Measurements from ENCODE around the gene DYNC1H1.

Gene DYNC1H1

DNA sequence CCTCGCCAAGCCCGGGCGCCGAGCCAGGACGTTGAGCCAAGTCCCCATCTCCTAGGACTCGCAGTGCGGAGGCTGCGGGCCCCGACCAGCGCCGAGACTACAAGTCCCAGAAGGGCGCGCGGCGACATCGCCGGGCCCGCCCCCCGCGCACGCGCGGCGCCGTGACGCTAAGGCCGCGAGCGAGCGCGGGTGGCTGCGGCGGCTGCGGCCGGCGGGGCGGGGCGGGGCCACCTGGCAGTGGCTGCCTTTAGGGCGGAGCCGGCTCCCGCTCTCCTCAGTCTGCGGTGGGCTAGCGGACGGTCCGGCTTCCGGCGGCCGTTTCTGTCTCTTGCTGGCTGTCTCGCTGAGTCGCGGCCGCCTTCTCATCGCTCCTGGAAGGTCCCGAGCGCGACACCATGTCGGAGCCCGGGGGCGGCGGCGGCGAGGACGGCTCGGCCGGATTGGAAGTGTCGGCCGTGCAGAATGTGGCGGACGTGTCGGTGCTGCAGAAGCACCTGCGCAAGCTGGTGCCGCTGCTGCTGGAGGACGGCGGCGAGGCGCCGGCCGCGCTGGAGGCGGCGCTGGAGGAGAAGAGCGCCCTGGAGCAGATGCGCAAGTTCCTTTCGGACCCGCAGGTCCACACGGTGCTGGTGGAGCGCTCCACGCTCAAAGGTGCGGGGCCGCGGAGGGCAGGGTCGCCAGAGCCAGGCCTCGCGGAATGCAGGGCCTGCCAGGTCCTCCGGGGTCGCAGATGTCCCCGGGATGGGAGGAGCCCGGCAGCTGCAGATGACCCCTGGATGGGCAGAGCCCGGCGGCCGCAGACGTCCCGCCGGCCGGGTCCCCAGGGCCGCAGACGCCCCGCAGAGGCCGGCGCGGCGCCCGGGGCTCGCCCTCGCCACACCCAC, at the start of gene DYNC1H1:
DYNC1H1 (plus strand) TSS at position 277 of the 884 bp plus-strand sequence; CDS start at position 396, 119 bp downstream.
- Mint-ChIP-seq H3K4me1 (peaks cover 20 to 46% of the 10 kb centered on the region in 2 donors), H3K27ac (peak within 1 kb of the TSS; percentile 96), H3K27me3 (no peaks in the 10 kb centered on the region), H3K4me3 (peak within 1 kb of the TSS; percentile 94 to 98), H3K36me3 (peaks cover 12 to 14% of the 10 kb centered on the region in 2 donors), H3K9me3 (no peaks in the 10 kb centered on the region)
- ATAC-seq (replicated peaks) (peak; percentile 85 to 90), DNase-seq (peak; percentile 84)

- ATAC-seq (replicated peaks) = no peak
- Mint-ChIP-seq H3K36me3 (peaks cover 33 to 50% of the 10 kb centered on the region in 2 donors), H3K4me1 (peaks cover 0 to 7% of the 10 kb centered on the region in 2 donors), H3K4me3 (peak overlapping the region in 1 of 2 donors; percentile 43), H3K27me3 (no peaks in the 10 kb centered on the region), H3K27ac (peak overlapping the region; percentile 86), H3K9me3 (no peaks in the 10 kb centered on the region)
- no peak for DNase-seq
Observed at GRCh38 chr14:101915871-101916815, 48.2 kb upstream of the DYNC1H1 start.

- no peaks in the 10 kb centered on the region for H3K9me3 Mint-ChIP-seq
- no peak for DNase-seq
- no peaks in the 10 kb centered on the region for H3K27me3 Mint-ChIP-seq
- peak overlapping the region; percentile 31 for H3K27ac Mint-ChIP-seq
- ATAC-seq (replicated peaks) = peak in 1 of 2 donors; percentile 14
- peaks cover 35 to 56% of the 10 kb centered on the region in 2 donors for H3K36me3 Mint-ChIP-seq
- H3K4me1 Mint-ChIP-seq = peaks cover 0 to 7% of the 10 kb centered on the region in 2 donors
- no peak overlapping the region for H3K4me3 Mint-ChIP-seq
Observed at GRCh38 chr14:101916816-101917412, 47.5 kb upstream of the DYNC1H1 start.

DNA sequence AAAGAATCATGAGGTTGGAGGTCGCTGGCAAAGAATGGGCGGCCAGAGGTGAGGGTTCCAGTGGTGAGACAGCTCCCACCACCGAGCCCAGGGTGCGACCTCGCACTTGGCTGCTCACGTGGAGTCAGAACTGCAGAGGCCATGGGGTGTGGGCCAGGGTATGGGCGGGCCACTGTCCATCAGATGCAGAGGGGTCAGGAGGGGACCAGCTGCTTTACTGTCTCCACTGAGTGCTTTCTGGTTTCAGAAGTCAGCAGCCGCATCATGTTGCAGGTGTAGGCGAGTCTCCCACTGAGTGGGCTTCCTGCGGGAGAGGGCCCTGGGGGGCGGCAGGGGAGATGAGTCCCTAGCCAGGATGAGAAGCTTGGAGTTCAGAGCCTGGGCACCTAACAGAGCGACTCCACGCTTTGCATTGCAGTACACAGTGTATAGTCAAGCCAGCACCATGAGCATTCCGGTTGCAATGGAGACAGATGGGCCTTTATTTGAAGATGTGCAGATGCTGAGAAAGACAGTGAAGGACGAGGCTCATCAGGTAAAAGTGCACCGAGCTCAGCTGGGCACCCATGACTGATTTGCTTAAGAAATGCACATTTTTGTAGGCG, 46.9 kb upstream of the DYNC1H1 start:
- Mint-ChIP-seq H3K4me1 (peaks cover 0 to 7% of the 10 kb centered on the region in 2 donors), H3K9me3 (no peaks in the 10 kb centered on the region), H3K27ac (no peak overlapping the region), H3K27me3 (no peaks in the 10 kb centered on the region), H3K36me3 (peaks cover 34 to 53% of the 10 kb centered on the region in 2 donors), H3K4me3 (no peak overlapping the region)
- no peak for DNase-seq
- no peak for ATAC-seq (replicated peaks)

DNA sequence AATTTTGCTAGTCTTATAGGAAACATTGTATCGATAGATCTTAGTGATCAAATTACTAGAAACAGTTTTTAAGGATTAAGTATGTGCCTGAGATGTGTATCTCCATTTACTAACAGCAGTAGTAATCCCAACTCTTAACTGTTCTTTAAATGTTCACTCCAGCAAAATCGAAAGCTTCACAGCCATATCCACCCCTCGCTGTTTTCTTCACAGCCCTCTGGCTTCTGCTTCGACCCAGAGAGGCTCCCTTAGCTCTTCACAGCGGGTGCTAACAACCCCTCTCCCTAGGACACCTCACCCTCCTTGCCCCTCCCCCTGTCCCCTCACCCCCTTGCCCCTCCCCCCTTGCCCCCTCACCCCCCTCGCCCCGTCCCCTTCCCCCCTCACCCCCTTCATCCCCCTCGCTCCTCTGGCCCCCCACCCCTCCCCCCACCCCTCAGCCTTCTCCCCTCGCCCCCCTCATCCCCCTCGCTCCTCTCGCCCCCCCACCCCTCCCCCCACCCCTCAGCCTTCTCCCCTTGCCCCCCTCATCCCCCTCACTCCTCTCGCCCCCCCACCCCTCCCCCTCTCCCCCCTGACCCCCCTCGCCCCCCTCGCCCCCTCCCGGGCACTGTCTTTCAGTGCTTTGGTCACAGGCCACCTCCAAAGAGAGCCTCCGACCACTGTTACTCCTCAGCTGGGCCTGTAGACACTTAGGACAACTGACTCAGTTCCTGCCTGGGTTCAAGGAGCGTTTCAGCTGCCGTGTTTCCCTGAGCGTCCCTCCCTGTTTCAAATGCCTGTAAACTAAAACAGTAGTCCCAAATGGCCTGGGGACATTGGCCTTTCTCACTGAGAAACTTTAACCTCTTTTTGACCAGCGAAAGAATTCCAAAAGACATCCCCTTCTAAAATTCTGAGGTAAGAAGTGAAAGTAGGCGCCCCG, 46.0 kb upstream of the DYNC1H1 start:
- no peak overlapping the region for H3K4me3 Mint-ChIP-seq
- ATAC-seq (replicated peaks) (no peak), DNase-seq (no peak)
- no peaks in the 10 kb centered on the region for H3K9me3 Mint-ChIP-seq
- peaks cover 33 to 55% of the 10 kb centered on the region in 2 donors for H3K36me3 Mint-ChIP-seq
- H3K27me3 Mint-ChIP-seq = no peaks in the 10 kb centered on the region
- H3K27ac Mint-ChIP-seq = peak overlapping the region; percentile 71
- H3K4me1 Mint-ChIP-seq = peaks cover 0 to 7% of the 10 kb centered on the region in 2 donors

DNA sequence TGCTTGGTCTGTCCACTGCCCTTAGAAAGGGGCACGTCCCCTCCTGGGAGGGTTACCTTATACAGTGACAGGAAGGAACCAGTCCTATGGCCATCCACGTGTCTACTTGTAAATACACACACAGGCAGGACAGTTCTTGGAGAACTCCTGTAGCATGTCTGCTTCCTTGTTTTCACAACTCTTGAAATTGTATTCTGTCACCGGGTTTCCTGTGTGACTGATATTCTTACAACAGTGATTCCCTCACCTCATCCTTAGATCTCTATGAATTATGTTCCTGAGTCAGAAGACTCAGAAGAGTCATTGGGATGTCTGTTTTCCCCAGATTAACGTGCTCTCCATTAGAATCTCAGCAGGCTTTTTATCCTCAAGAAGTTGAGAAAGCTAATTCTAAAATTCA, 44.1 kb upstream of the DYNC1H1 start:
- no peak for DNase-seq
- no peak overlapping the region for H3K27ac Mint-ChIP-seq
- peaks cover 26 to 53% of the 10 kb centered on the region in 2 donors for H3K36me3 Mint-ChIP-seq
- H3K4me1 Mint-ChIP-seq = peaks cover 0 to 7% of the 10 kb centered on the region in 2 donors
- no peaks in the 10 kb centered on the region for H3K27me3 Mint-ChIP-seq
- no peak overlapping the region for H3K4me3 Mint-ChIP-seq
- no peaks in the 10 kb centered on the region for H3K9me3 Mint-ChIP-seq
- ATAC-seq (replicated peaks) = no peak

DNA sequence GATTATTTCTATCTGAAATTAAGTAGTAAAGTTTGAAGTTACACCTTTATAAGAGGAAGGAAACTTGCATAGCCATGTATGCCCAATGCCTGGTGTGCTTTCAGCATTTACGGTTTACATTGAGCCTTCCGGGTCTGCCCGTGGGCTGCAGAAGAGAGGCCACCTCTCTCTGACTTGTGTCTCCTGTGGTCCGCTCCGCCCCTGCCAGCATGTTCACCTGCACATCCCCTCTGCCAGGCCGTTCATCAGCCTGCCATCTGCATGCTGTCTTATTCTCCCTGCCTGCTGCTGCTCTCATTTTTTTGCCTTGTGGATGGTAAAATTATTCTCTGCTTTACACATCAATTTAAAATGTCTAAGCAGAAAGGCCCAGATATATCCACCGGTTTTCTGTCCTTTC, 41.5 kb upstream of the DYNC1H1 start:
- ATAC-seq (replicated peaks) (no peak), DNase-seq (no peak)
- no peak overlapping the region for H3K4me3 Mint-ChIP-seq
- H3K36me3 Mint-ChIP-seq = peaks cover 9 to 40% of the 10 kb centered on the region in 2 donors
- H3K4me1 Mint-ChIP-seq = no peaks in the 10 kb centered on the region
- H3K27me3 Mint-ChIP-seq = no peaks in the 10 kb centered on the region
- H3K27ac Mint-ChIP-seq = no peak overlapping the region
- H3K9me3 Mint-ChIP-seq = no peaks in the 10 kb centered on the region

- Mint-ChIP-seq H3K27me3 (no peaks in the 10 kb centered on the region), H3K4me3 (no peak overlapping the region), H3K9me3 (no peaks in the 10 kb centered on the region), H3K36me3 (peaks cover 11 to 38% of the 10 kb centered on the region in 2 donors), H3K4me1 (no peaks in the 10 kb centered on the region), H3K27ac (no peak overlapping the region)
- ATAC-seq (replicated peaks) = no peak
- no peak for DNase-seq
Observed at GRCh38 chr14:101925152-101925551, 39.2 kb upstream of the DYNC1H1 start.

GRCh38 chr14:101926085-101926484, 38.3 kb upstream of the DYNC1H1 start:
- Mint-ChIP-seq H3K36me3 (peaks cover 8 to 32% of the 10 kb centered on the region in 2 donors), H3K4me3 (no peak overlapping the region), H3K4me1 (no peaks in the 10 kb centered on the region), H3K9me3 (no peaks in the 10 kb centered on the region), H3K27ac (no peak overlapping the region), H3K27me3 (no peaks in the 10 kb centered on the region)
- ATAC-seq (replicated peaks) = no peak
- no peak for DNase-seq

DNA sequence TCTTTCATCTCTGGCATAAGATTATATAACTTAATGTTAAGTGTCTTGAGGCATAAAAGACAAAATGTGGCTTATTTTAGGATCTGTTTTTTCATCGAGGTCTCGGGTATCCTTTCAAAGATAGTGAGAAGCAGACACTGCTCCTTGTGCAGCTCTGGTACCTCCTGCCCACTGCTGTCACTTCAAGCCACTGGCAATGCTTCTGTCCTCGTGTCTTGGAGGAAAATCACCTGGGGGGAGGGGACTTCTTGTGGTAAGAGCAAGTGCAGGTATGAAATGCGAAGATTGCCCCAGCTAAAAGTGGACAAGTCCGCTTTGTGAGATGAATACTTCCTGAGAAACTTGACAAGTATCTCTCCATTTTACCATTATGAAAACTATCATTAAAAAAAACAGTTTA, 37.8 kb upstream of the DYNC1H1 start:
- H3K9me3 Mint-ChIP-seq = no peaks in the 10 kb centered on the region
- H3K27me3 Mint-ChIP-seq = no peaks in the 10 kb centered on the region
- DNase-seq (no peak), ATAC-seq (replicated peaks) (no peak)
- no peak overlapping the region for H3K4me3 Mint-ChIP-seq
- H3K4me1 Mint-ChIP-seq = no peaks in the 10 kb centered on the region
- peaks cover 6 to 27% of the 10 kb centered on the region in 2 donors for H3K36me3 Mint-ChIP-seq
- no peak overlapping the region for H3K27ac Mint-ChIP-seq

DNA sequence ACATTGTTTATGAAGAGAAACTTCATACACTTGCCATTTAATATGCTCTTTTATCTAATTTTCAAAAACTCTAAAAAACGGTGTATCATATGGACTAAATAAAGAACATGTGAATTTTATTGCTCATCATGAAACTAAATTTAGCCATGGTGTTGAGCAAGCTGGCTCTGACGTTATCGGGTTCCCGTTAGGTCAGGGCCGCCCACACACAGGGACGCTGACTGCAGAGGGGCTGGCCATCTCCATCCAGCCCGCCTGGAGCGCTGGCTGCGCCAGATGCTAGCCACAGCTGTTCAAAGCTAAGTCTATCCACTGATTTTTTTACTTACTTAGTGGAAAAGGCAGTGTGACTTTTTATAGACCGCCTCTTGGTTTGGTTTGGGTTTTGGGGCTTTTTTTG, 36.5 kb upstream of the DYNC1H1 start:
- H3K36me3 Mint-ChIP-seq = peaks cover 6 to 22% of the 10 kb centered on the region in 2 donors
- H3K4me3 Mint-ChIP-seq = no peak overlapping the region
- no peak for ATAC-seq (replicated peaks)
- peak overlapping the region; percentile 51 for H3K27ac Mint-ChIP-seq
- H3K27me3 Mint-ChIP-seq = no peaks in the 10 kb centered on the region
- no peak for DNase-seq
- H3K9me3 Mint-ChIP-seq = no peaks in the 10 kb centered on the region
- no peaks in the 10 kb centered on the region for H3K4me1 Mint-ChIP-seq

GRCh38 chr14:101928415-101928841, 35.9 kb upstream of the DYNC1H1 start:
- peak overlapping the region; percentile 33 for H3K27ac Mint-ChIP-seq
- ATAC-seq (replicated peaks) = no peak
- no peaks in the 10 kb centered on the region for H3K9me3 Mint-ChIP-seq
- no peak for DNase-seq
- H3K36me3 Mint-ChIP-seq = peaks cover 6 to 18% of the 10 kb centered on the region in 2 donors
- no peaks in the 10 kb centered on the region for H3K27me3 Mint-ChIP-seq
- H3K4me3 Mint-ChIP-seq = no peak overlapping the region
- no peaks in the 10 kb centered on the region for H3K4me1 Mint-ChIP-seq

- H3K27me3 Mint-ChIP-seq = no peaks in the 10 kb centered on the region
- H3K4me1 Mint-ChIP-seq = no peaks in the 10 kb centered on the region
- ATAC-seq (replicated peaks) (no peak), DNase-seq (no peak)
- no peak overlapping the region for H3K27ac Mint-ChIP-seq
- peaks cover 6 to 18% of the 10 kb centered on the region in 2 donors for H3K36me3 Mint-ChIP-seq
- no peaks in the 10 kb centered on the region for H3K9me3 Mint-ChIP-seq
- H3K4me3 Mint-ChIP-seq = no peak overlapping the region
Observed at GRCh38 chr14:101929096-101929495, 35.3 kb upstream of the DYNC1H1 start.

Data from stimulated activated naive B cell treated with anti-CD40 and anti-IgM and Interleukin-4, amounts not matched to agents 10 μg/mL and 1 μg/mL and 100 μg/mL, for 72 hours (primary cell).